Measurements from ENCODE around the gene PLA1A. TPM values are rescaled to one million over a fixed set of nuclear protein-coding genes. Genes with fewer than 3 reads are reported as not detected.
"Not testable (repeated sequence)": the region's sequence is repeated elsewhere in the genome, so short reads cannot be mapped to it uniquely, and the experiment has no call there.

Gene PLA1A
- total RNA-seq, 2 experiments from 2014 or later, result 0.19 TPM; not detected in 1

DNA sequence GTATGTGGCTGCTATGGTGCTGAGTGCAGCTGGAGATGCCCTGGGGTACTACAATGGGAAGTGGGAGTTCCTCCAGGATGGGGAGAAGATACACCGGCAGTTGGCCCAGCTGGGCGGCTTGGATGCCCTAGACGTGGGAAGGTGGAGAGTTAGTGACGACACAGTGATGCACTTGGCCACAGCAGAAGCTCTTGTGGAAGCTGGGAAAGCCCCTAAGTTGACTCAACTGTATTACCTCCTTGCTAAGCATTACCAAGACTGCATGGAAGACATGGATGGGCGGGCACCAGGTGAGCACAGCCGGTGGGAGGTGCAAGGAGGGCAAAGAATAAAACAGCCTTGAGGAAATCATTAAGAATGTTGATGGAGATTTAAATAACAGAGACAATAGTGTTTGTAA, 15.5 kb upstream of the PLA1A start:
- H3K27ac Mint-ChIP-seq, result no peak overlapping the region
- no peak overlapping the region for H3K4me3 Mint-ChIP-seq
- peak; percentile 44 for DNase-seq
- CTCF ChIA-PET, result interaction anchor here (1.0 to 1.6 kb wide), 3 partner anchors 11 to 23 kb away, joined by 3 to 5 read pairs (median 4); partner anchors contain the start of gene CD80
- no peaks in the 10 kb centered on the region for H3K36me3 Mint-ChIP-seq (ENCODE audit: low read depth)
- peaks cover 15% of the 10 kb centered on the region for H3K4me1 Mint-ChIP-seq (ENCODE audit: low read depth)
- intact Hi-C loops (cut with micrococcal nuclease), result loop anchor here (1.0 to 2.0 kb wide), 2 partner anchors 19 to 84 kb away; partner anchors contain the start of gene TIMMDC1
- peaks cover 18% of the 10 kb centered on the region for H3K27me3 Mint-ChIP-seq (ENCODE audit: low read depth)
- H3K9me3 Mint-ChIP-seq, result no peaks in the 10 kb centered on the region

DNA sequence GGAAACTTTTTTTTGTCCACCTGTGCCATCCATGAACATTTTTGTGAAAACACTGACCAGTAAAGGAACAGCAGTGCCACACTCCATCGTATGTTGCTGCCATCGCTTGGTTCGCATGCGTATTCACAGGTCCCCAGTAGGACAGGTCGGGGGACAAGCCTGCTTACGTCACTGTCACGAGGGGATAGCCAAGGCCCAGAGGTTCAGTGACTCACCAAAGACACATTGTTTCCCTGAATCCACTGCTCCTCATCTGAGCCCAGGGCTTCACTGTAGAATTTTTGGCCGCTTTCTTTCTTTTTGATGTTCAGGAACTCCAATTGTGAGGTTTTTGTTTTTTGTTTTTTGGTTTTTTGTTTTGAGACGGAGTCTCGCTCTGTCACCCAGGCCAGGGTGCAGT, 12.5 kb upstream of the PLA1A start:
- H3K27me3 Mint-ChIP-seq (ENCODE audit: low read depth), result peaks cover 15% of the 10 kb centered on the region
- peaks cover 16% of the 10 kb centered on the region for H3K4me1 Mint-ChIP-seq (ENCODE audit: low read depth)
- no peak overlapping the region for H3K27ac Mint-ChIP-seq
- no peak overlapping the region for H3K4me3 Mint-ChIP-seq
- H3K36me3 Mint-ChIP-seq (ENCODE audit: low read depth), result no peaks in the 10 kb centered on the region
- no peak for DNase-seq
- CTCF ChIA-PET, result no interaction called here
- H3K9me3 Mint-ChIP-seq, result no peaks in the 10 kb centered on the region
- intact Hi-C loops (cut with micrococcal nuclease), result no loop called here

DNA sequence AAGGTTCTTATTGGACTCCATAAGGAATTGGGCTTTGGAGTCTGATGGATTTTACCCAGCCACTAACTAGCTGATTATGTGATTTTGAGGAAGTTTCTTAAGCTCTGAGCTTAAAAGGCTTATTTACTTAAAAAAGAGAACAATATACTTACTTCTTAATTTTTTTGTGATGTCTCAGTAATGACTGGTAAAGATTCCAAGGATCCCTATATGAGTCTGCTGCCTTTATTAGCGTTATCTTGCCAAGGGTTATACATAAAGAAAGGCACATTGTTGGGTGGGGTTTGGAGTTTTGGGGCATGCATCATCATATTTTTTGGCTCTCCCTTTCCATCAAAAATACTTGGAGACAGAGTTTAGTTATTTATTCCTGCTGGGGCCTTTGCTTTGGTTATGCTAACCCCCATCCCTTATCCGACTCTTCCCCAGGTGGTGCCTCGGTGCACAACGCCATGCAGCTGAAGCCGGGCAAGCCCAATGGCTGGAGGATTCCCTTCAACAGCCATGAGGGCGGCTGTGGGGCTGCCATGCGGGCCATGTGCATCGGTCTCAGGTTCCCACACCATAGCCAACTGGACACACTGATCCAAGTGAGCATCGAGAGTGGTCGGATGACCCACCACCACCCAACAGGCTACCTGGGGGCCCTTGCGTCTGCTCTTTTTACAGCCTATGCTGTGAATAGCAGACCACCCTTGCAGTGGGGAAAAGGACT, 11.7 kb upstream of the PLA1A start:
- no peak for DNase-seq
- CTCF ChIA-PET, result interaction anchor here (0.9 kb wide), 1 partner anchor 14 kb away, joined by 3 read pairs; no protein-coding TSS in a partner anchor
- H3K9me3 Mint-ChIP-seq, result peaks cover 1% of the 10 kb centered on the region
- H3K4me1 Mint-ChIP-seq (ENCODE audit: low read depth), result peaks cover 14% of the 10 kb centered on the region
- H3K4me3 Mint-ChIP-seq, result no peak overlapping the region
- H3K27me3 Mint-ChIP-seq (ENCODE audit: low read depth), result peaks cover 13% of the 10 kb centered on the region
- intact Hi-C loops (cut with micrococcal nuclease), result no loop called here
- H3K36me3 Mint-ChIP-seq (ENCODE audit: low read depth), result no peaks in the 10 kb centered on the region
- no peak overlapping the region for H3K27ac Mint-ChIP-seq

DNA sequence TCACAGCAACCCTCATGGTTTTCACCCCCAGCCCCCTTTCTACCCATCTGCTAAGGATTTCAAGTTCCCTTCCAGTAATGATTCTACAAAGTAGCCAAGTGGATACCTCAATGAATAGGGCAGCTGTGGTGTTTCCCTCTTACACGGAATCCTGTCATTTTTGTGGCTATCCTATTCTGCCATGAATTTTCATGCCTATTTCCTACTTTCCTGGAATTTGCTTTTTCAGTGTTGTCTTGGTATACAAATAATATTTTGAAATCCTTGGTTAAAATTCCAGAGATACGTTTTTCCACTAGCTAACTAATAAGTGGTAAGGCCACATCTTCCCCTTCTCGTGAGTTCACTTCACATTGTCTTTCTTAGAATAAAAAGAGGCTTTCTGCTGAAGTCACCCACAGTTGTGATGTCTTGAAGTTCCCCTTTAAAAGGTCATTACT, 10.9 kb upstream of the PLA1A start:
- DNase-seq, result no peak
- Mint-ChIP-seq H3K27ac (no peak overlapping the region), H3K27me3 (ENCODE audit: low read depth) (peaks cover 17% of the 10 kb centered on the region), H3K4me3 (no peak overlapping the region), H3K9me3 (peaks cover 1% of the 10 kb centered on the region), H3K4me1 (ENCODE audit: low read depth) (peaks cover 14% of the 10 kb centered on the region), H3K36me3 (ENCODE audit: low read depth) (no peaks in the 10 kb centered on the region)
- CTCF ChIA-PET, result interaction anchor here (0.9 kb wide), 1 partner anchor 14 kb away, joined by 3 read pairs; no protein-coding TSS in a partner anchor
- intact Hi-C loops (cut with micrococcal nuclease), result no loop called here

DNA sequence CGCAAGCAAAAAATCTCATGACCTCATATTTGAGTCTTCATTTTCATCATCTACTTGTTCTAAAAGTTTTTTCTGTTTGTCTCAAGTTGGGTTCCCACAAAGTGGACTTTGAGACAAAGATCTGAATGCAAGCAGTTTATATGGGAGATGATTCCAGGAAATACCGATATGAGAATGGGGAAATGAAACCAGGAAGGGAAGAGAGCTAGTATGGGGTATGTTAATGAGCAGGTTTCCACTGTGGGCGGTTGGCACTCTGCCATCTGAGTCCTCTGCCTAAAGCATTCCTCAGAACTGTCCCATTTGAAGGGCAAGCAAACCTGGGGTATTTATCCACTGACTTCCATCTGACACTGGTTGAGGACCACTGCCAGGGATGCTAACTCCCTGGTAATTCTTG, 9.6 kb upstream of the PLA1A start:
- no peak for DNase-seq
- intact Hi-C loops (cut with micrococcal nuclease), result no loop called here
- H3K27ac Mint-ChIP-seq, result no peak overlapping the region
- peaks cover 1% of the 10 kb centered on the region for H3K9me3 Mint-ChIP-seq
- H3K27me3 Mint-ChIP-seq (ENCODE audit: low read depth), result peaks cover 16% of the 10 kb centered on the region
- no peaks in the 10 kb centered on the region for H3K36me3 Mint-ChIP-seq (ENCODE audit: low read depth)
- H3K4me3 Mint-ChIP-seq, result no peak overlapping the region
- CTCF ChIA-PET, result interaction anchor here (1.0 to 1.4 kb wide), 3 partner anchors 12 to 60 kb away, joined by 3 read pairs; no protein-coding TSS in a partner anchor
- peaks cover 8% of the 10 kb centered on the region for H3K4me1 Mint-ChIP-seq (ENCODE audit: low read depth)

DNA sequence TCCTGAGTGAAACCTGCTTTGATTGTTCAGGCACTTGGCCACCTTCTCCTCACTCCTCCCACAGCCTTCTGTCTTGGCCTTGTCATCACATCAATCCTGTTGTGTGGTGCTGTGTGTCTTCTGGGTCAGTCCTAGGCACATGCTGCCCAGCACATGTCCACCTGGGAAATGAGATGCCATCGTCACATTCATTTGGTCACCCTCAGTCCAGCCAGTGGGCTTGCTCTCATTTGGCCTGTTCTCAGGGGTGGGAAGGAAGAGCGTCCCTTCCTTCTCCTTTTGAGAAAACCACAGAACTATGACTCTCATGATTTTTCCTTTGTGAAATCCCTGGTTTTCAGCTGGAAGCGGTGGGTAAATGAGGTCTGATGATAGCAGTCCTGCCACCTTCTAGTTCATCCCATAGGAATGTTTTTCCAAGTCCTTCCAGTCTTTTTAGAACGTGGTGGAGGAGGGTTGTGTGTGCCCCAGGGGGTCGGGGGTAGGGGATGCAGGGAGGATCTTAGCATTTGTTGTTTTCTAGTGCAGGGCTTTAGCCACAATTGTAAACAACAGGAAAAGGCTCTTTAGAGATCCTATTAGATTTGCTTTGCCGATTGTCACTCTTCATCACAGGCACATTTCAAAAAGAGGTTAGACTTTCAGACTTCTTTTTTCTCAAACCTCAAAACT, 8.4 kb upstream of the PLA1A start:
- intact Hi-C loops (cut with micrococcal nuclease), result no loop called here
- peaks cover 8% of the 10 kb centered on the region for H3K4me1 Mint-ChIP-seq (ENCODE audit: low read depth)
- no peak overlapping the region for H3K27ac Mint-ChIP-seq
- H3K9me3 Mint-ChIP-seq, result peaks cover 1% of the 10 kb centered on the region
- peaks cover 16% of the 10 kb centered on the region for H3K27me3 Mint-ChIP-seq (ENCODE audit: low read depth)
- no peaks in the 10 kb centered on the region for H3K36me3 Mint-ChIP-seq (ENCODE audit: low read depth)
- no peak overlapping the region for H3K4me3 Mint-ChIP-seq
- no peak for DNase-seq
- CTCF ChIA-PET, result interaction anchor here (1.0 kb wide), 1 partner anchor 59 kb away, joined by 3 read pairs; no protein-coding TSS in a partner anchor

DNA sequence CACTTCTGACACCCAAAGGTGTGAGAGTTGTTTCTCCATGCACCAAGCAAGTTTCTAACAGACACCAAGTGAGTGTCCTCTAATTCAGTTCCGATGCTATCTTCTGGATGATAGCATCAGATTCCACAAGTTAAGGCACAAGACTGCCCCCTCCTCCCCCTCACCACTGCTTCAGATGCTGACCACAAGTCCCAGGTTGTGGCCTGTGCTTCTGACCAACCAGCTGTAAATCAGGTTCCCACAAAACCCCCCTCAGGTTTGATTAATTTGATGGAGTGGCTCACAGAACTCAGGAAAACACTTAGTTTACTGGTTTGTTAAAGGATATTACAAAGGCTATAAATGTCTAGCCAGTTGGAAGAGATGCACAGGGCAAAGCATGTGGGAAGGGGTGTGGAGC, 7.0 kb upstream of the PLA1A start:
- DNase-seq, result no peak
- H3K4me1 Mint-ChIP-seq (ENCODE audit: low read depth), result peaks cover 8% of the 10 kb centered on the region
- peaks cover 1% of the 10 kb centered on the region for H3K9me3 Mint-ChIP-seq
- no peaks in the 10 kb centered on the region for H3K36me3 Mint-ChIP-seq (ENCODE audit: low read depth)
- H3K27me3 Mint-ChIP-seq (ENCODE audit: low read depth), result peaks cover 16% of the 10 kb centered on the region
- CTCF ChIA-PET, result interaction anchor here (0.7 to 1.1 kb wide), 2 partner anchors 10 to 16 kb away, joined by 3 read pairs; no protein-coding TSS in a partner anchor
- no peak overlapping the region for H3K27ac Mint-ChIP-seq
- no peak overlapping the region for H3K4me3 Mint-ChIP-seq
- intact Hi-C loops (cut with micrococcal nuclease), result no loop called here

DNA sequence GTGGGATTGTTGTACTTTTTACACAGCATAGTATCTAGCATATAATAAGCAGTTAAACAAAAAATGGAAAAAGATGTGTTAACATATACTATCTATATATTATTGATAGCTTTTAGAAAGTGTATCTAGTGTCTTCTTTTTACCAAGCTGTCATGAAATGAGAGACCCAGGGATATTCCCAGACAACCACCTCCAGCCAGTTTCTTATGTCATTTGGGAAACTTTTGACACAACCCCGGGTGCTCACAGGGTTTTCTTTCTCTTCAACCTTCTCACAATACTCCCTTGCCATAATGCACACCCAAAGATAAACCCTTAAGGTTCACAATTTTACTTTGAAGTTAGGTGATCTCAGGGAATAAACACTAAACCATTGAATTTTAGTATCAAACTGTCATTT, 4.8 kb upstream of the PLA1A start:
- peaks cover 7% of the 10 kb centered on the region for H3K4me1 Mint-ChIP-seq (ENCODE audit: low read depth)
- peaks cover 16% of the 10 kb centered on the region for H3K27me3 Mint-ChIP-seq (ENCODE audit: low read depth)
- peaks cover 1% of the 10 kb centered on the region for H3K9me3 Mint-ChIP-seq
- CTCF ChIA-PET, result no interaction called here
- H3K4me3 Mint-ChIP-seq, result no peak overlapping the region
- H3K36me3 Mint-ChIP-seq (ENCODE audit: low read depth), result no peaks in the 10 kb centered on the region
- DNase-seq, result no peak
- H3K27ac Mint-ChIP-seq, result no peak overlapping the region
- intact Hi-C loops (cut with micrococcal nuclease), result no loop called here

DNA sequence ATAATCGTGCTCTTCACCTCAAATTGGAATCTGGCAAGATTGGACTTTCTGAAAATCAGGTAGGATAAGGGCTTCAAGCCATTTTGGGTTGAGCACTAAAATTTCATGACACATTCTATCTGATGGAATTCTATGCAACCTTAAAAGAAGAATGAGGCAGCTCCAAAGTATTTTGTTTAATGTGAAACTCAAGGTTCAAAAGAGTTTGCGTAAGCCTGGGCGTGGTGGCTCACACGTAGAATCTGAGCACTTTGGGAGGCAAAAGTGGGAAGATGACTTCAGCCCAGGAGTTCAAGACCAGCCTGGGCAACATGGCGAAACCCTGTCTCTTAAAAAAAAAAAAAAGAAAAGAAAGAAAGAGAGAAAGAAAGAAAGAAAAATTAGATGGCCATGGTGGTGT, 3.6 kb upstream of the PLA1A start:
- H3K9me3 Mint-ChIP-seq, result peaks cover 1% of the 10 kb centered on the region
- no peaks in the 10 kb centered on the region for H3K36me3 Mint-ChIP-seq (ENCODE audit: low read depth)
- H3K27me3 Mint-ChIP-seq (ENCODE audit: low read depth), result peaks cover 12% of the 10 kb centered on the region
- H3K27ac Mint-ChIP-seq, result no peak overlapping the region
- no peak for DNase-seq
- no peaks in the 10 kb centered on the region for H3K4me1 Mint-ChIP-seq (ENCODE audit: low read depth)
- H3K4me3 Mint-ChIP-seq, result no peak overlapping the region
- intact Hi-C loops (cut with micrococcal nuclease), result no loop called here
- CTCF ChIA-PET, result interaction anchor here (1.0 kb wide), 1 partner anchor 12 kb away, joined by 4 read pairs; no protein-coding TSS in a partner anchor

DNA sequence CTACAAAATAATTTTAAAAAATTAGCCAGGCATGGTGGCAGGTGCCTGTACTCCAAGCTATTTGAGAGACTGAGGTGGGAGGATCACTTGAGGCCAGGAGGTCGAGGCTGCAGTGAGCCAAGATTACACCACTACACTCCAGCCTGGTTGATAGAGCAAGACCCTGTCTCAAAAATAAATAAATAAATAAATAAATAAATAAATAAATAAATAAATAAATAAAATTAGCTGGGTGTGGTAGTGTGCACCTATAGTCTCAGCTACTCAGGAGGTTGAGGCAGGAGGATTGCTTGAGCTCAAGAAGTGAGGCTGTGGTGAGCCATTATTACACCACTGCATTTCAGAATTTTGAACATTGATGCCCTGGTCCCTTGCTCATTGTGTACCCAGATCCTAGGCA, 2.8 kb upstream of the PLA1A start:
- H3K4me3 Mint-ChIP-seq; CTCF ChIA-PET; intact Hi-C loops (cut with micrococcal nuclease); H3K27ac Mint-ChIP-seq; H3K36me3 Mint-ChIP-seq (ENCODE audit: low read depth); H3K27me3 Mint-ChIP-seq (ENCODE audit: low read depth); H3K4me1 Mint-ChIP-seq (ENCODE audit: low read depth); H3K9me3 Mint-ChIP-seq; DNase-seq: not testable (repeated sequence)

DNA sequence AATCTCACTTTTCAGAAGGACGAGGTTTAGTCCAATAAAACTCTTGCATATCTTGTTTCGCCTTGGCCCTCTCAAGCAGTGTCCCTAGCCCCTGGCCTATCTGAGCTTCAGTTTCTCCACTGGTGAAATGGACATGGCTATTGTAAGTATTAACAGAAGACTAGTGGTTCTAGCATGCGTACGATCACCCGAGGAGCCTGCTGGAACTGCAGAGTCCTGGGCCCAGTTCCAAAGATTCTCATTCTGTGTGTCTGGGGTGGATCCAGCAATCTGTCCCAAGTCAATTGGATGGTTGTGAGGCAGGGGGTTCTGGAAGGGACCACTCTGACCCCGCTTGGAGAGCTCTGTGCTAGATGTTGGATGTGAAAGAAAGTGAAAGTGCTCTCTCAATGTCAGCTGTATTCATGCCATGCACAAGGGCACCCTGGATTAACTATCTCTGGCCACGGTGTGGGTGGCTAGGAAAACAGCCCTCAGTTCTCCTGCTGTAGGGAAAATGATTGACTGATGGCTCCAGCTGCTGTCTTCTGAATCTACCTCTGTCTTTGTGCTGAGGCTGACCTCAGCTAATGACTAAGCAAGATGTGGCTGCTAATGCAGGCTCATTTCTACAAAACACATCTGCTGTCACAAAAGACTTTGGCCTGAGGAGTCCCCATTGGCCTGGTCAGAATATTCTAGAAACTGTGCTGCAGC, 1.9 kb upstream of the PLA1A start:
- Mint-ChIP-seq H3K4me1 (ENCODE audit: low read depth) (no peaks in the 10 kb centered on the region), H3K9me3 (no peaks in the 10 kb centered on the region), H3K36me3 (ENCODE audit: low read depth) (no peaks in the 10 kb centered on the region), H3K4me3 (no peak overlapping the region), H3K27me3 (ENCODE audit: low read depth) (peaks cover 4% of the 10 kb centered on the region), H3K27ac (no peak overlapping the region)
- DNase-seq, result no peak
- intact Hi-C loops (cut with micrococcal nuclease), result no loop called here
- CTCF ChIA-PET, result interaction anchor here (0.6 to 0.7 kb wide), 2 partner anchors 298 to 359 kb away, joined by 3 to 4 read pairs; no protein-coding TSS in a partner anchor

DNA sequence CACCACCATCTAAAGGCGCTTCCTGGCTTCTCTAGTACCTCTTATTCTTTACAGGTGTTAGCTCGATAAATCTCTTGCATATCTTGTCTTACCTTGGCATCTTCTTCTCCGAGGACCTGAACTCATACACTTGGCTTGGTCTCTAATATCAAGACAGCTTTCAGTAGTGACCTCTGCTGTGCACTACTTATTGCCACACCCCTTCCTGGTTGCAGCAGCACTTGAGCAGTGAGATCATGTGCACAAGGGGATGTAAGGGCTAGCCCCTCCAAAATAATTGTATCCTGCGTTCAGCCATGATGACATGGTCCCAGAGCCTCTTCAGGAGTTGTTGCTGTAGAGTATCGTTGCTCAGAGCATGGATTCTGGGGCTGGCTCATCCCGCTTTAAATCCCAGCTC, 1.3 kb upstream of the PLA1A start:
- Mint-ChIP-seq H3K4me1 (ENCODE audit: low read depth) (peaks cover 3% of the 10 kb centered on the region), H3K4me3 (no peak overlapping the region), H3K9me3 (no peaks in the 10 kb centered on the region), H3K27ac (no peak overlapping the region), H3K27me3 (ENCODE audit: low read depth) (peaks cover 2% of the 10 kb centered on the region), H3K36me3 (ENCODE audit: low read depth) (no peaks in the 10 kb centered on the region)
- CTCF ChIA-PET, result no interaction called here
- intact Hi-C loops (cut with micrococcal nuclease), result no loop called here
- DNase-seq, result no peak

All from activated naive CD4-positive, alpha-beta T cell treated with anti-CD3 and anti-CD28 coated beads for 36 hours (primary cell).